Adrenal gland (tissue), 5 donors: Measurements from ENCODE around the gene RAB40AL.

Experiments
- CTCF ChIP-seq, 6 experiments: fragments of 450-650 bp in 4 of 6; fragments of 200-600 bp in 2 of 6; sonication (generic) in 1 of 6; IDR thresholded peaks; 1 replicate in 5 of 6; 2 replicates in 1 of 6; pipeline versions ENCODE4 v1.5.1 to v1.8.0; 2016 to 2021; ENCODE audit warnings: antibody characterized with exemption in 6 of 6, mild to moderate bottlenecking in 2 of 6, moderate library complexity in 1 of 6
- POLR2A ChIP-seq, 2 donors: fragments of 450-650 bp; IDR thresholded peaks; one replicate each; pipeline ENCODE4 v1.6.1; 2017; ENCODE audit warnings: antibody characterized with exemption in 2 of 2, mild to moderate bottlenecking in 2 of 2, moderate library complexity in 1 of 2
- donor health status: DM: no; HTN: no; CAD: no.

- TF ChIP-seq POLR2A (IDR thresholded peaks at IDR 0.05): no peak
- no peak for TF ChIP-seq CTCF (IDR thresholded peaks at IDR 0.05)
Observed at GRCh38 chrX:102963955-102964354, 26.9 kb downstream of the RAB40AL start.
